Epithelial cell of esophagus (primary cell): Measurements from ENCODE around the gene SEMA6A.
A peak's percentile ranks its signal among the peaks of the same experiment; 100 is the strongest.

Experiments
- DNase-seq: peaks from one replicate; pipeline ENCODE4 v3.0.0; 2010; ENCODE audit warnings: low read depth
- H3K4me3 ChIP-seq: 2 replicates; pipeline ENCODE4 v1.5.1; 2011; ENCODE audit warnings: mild to moderate bottlenecking, low read length, control low read depth
- CTCF ChIP-seq: IDR thresholded peaks from 2 replicates; pipeline ENCODE4 v1.5.1; 2011; ENCODE audit warnings: low read depth, mild to moderate bottlenecking, low read length, control low read depth, inconsistent platforms; ENCODE audit not compliant: insufficient read depth; ENCODE audit errors: missing control alignments

Gene SEMA6A

GRCh38 chr5:116574367-116575325, at the start of gene SEMA6A:
Gene SEMA6A (minus strand): TSS chr5:116574823. CDS start chr5:116504944, 69,879 bp downstream.
- H3K4me3 ChIP-seq = peak within 1 kb of the TSS; percentile 66
- DNase-seq = peak; percentile 96

DNA sequence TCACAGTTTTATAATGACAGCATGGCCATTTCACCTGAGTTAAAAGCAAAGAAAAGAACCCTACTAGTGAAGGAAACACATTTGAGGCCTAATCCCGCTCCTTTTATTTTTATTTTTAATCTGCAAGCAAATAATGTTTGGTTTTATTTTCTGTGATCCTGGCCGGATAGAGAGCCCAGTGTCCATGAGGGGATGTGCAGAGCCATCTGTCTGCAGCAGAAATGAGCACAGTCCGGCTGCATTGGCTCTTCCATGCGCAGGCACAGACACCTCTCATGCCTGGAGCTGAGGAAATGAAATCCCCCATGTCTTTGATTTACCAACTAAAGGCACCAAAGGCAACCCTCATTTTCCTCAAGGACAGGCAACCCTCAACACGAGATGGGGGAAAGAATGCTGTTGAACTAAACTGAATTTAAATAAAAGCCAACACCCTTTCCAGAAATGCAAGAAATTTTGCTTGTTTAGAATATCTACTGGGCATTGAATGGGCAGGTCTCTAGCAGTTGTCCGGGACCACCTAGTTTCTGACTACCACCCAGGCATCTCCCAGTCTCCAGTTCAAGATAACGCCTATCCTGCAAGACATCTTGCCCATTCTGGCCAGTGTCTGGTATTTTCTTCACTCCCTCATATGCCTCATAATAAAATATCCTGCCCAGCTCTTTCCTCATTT, 47.9 kb upstream of the SEMA6A start:
- H3K4me3 ChIP-seq = no peak overlapping the region
- no peak for TF ChIP-seq CTCF
- no peak for DNase-seq

More at GRCh38 chr5:116574367-116575325, at the start of gene SEMA6A:
- TF ChIP-seq CTCF = peak; percentile 2

DNA sequence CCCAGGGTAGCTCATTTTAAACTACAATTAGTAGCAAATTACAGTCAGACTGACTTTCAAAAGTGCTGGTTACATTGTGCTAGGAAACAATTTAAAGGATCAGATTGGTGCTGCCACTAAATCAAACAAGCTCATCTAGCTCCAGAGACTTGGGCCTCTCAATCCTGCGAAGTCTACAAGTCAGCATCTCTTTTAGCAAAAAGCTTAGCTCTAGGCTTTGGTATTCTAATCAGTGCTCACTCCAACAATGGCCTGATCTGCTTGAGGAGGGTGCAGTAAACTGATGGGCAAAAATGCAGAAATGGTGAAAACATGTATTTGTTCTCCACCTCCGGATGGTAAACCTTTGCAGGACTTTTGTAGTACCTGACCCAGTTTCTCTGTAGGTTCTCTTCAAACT, 47.0 kb upstream of the SEMA6A start:
- H3K4me3 ChIP-seq = no peak overlapping the region
- DNase-seq = no peak
- TF ChIP-seq CTCF = no peak

DNA sequence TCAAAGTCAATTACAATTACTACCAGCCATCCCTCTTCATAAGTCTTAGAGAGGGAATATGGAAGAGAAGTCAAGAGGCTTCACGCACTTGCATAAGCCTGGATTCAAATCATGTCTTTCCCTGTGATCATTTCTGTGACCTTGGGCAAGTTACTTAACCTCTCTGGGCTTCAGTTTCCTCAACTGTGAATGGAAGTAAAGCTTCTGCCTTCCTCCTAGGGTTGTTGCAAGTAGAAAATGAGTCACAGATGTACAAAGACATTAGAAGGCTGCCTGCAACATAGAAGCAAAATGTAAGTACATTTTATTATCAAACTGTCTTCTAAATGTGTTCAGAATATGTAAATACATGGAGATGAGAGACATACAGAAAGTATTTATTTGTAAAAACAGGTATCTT, 42.3 kb upstream of the SEMA6A start:
- no peak overlapping the region for H3K4me3 ChIP-seq
- DNase-seq = peak; percentile 31
- no peak for TF ChIP-seq CTCF

DNA sequence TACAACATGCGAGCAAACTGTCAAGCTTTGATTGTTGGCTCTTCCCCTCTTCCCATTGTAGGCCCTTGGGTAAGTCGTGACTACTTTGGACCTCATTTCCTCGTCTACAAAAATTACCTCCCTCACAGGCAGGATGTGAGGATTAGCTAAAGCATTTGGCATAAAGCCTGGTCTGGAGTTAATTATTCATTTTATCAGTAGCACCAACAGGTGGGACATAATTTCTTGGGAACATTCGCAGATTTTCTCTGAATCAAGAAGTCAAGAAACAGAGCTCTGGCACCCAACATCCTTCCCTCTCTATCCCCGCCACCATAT, 39.9 kb upstream of the SEMA6A start:
- no peak for TF ChIP-seq CTCF
- no peak overlapping the region for H3K4me3 ChIP-seq
- DNase-seq = peak; percentile 40

GRCh38 chr5:116613445-116613844, 38.8 kb upstream of the SEMA6A start:
- no peak overlapping the region for H3K4me3 ChIP-seq
- no peak for TF ChIP-seq CTCF
- DNase-seq = no peak
